Islet of Langerhans (tissue), 1 donor: ENCODE results near the gene CPA5.
"Not testable (repeated sequence)": the region's sequence is repeated elsewhere in the genome, so short reads cannot be mapped to it uniquely, and the experiment has no call there.

Source experiments
- FAIRE-seq: peaks from one replicate; lab custom pipeline; 2011; peaks lifted over from hg19 to GRCh38; lab: Jason Lieb, UNC

Gene CPA5

GRCh38 chr7:130344271-130344866, at the start of gene CPA5:
TSS of gene CPA5 (plus strand) at chr7:130344816. CDS start at chr7:130346486, 1,670 bp downstream.
- no peak for FAIRE-seq

DNA sequence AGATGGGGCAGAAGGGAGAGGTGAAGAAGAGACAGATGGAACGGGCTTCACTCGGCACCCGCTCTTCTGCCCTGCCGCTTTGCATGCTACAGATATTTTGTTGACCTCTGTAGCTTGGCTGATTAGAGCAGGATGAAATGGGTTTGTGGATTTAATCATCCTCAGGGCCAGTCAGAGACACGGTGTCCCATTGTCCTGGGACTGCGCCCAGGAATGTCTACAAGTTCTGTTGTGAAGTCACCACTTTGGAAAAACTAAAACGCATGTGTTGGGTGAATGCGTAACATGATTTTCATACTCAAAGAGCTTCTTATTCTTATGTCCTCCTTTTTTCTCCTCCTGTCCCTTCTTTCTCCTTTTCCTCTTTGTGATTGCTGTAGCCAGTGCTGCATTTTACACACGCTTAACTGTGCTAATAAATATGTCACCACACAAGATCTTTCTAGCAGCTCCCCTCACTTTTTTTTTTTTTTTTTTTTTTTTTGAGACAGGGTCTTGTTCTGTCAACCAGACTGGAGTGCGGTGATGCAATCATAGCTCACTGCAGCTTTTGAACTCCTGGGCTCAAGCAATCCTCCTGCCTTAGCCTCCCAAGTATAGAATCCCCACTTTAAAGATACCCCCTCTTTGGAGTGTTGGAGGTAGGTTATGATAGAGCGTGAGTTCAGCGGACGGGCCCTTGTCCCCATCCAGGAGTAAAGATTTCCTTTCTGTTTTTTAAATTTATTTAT, 48.2 kb upstream of the CPA5 start:
- FAIRE-seq, result no peak

DNA sequence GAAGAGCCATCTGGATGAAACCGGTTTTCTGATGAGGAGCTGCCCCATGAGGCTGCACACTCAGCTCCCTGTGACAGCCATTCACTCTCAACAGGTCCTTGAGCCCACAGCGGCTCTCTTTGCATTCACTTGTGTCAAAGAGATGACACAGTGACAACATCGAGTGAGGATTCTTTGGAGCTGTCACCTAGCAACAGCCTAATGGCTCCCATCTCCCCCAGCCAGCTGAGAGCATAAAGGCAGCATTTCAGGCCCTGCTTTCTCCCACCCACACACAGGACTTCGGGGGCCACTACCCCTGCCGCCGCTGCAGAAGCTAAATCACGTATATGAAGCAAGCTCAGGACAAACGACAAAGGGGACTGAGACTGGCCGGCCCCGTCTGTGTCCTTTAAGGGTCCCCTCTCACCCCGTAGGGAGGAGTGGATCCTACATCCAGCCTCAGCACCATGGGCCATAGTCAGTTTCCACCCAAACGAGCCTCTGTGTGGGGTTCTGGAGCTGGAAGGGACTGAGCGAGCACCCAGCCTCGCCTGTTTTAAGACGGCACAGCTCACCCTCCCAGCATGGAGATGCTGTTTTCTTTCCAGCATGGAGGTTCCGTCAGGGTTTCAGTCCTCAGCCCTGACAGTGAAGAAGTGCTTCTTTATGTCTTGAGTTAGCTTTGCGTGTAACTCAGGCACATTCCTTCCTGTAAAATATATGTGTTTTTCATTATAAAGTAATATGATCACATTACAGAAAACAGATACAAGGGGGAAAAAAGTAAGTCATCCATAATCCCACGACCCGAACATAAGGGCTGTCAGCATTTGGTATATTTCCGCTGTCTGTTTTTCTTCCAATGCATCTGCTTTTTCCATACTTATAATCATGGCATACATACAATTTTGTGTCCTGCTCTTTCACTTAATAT, 46.7 kb upstream of the CPA5 start:
- no peak for FAIRE-seq

DNA sequence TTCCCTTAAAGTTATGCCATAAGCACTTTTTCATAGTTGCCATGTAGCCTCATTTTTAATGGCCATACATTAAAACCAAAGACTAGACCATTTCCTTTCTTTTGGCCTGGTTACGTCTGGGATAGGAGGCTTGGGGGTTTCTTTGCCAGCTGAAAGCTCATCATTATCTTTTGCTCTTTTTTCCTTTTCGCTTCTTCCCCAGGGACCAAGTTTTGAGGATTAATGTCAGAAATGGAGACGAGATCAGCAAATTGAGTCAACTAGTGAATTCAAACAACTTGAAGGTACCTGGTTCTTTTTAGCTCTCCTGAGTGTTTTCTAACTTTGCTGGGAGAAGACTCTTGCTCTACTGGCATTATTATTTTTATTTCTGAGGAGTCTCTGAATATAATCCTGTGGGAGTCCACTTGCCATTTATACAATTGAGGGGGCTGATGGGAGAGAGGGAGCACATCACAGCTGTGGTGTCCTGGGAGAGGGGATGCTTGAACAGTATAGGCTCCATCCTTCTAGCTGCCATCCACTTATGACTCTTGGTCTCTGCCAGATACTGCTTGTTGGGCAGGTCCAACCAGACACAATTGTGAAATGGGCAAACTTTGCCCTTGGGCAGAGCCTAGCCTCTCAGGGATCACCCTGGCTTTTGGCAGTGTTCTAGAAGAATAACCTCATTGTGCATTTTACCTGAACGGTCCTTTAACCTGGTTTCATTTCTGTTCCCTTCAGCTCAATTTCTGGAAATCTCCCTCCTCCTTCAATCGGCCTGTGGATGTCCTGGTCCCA, 45.9 kb upstream of the CPA5 start:
- FAIRE-seq, result no peak

GRCh38 chr7:130299866-130300265, 44.8 kb upstream of the CPA5 start:
- no peak for FAIRE-seq

DNA sequence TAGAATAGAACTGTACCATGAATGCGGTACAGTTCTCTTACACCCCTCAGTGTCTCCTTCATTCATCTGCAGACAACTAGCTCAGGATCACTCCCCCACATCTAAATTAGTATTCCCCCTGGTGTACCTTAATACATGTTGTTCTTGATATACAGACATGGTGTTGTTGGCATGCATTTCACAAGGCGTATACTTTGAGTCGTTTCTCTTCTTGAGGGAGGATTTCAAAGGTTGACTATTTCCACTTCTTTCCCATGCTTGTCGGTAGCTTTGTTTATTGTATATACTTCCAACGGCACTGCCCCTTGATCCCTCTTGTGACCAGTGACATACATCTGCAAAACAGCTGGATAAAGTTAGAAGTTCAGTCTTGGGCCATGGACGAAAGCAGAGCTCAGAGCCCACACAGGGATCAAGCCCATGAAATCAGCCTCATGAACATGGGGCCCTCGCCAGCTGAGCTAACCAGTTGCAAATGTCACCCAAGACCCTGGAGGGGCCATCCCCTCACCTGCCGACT, 43.1 kb upstream of the CPA5 start:
- FAIRE-seq, result no peak

- no peak for FAIRE-seq
Measured at GRCh38 chr7:130302649-130303048, 42.0 kb upstream of the CPA5 start.

DNA sequence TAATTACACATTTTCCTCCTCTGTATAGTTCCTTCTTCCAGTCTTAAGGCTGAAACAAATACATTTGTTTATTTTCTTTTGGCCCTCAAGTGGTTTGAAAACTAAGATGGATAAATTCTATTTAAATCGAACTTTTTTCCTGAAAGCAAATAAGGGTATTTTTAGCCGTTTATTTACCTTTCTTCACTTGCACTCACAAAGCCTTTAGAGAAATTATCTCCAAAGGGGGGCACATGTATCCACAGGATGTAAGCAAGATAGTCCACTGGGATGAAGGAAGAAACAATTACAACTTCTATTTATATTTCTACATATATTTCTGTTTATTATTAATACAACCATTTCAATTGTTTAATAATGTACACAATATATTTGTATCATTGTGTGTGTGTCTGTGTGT, 41.5 kb upstream of the CPA5 start:
- FAIRE-seq, result no peak

DNA sequence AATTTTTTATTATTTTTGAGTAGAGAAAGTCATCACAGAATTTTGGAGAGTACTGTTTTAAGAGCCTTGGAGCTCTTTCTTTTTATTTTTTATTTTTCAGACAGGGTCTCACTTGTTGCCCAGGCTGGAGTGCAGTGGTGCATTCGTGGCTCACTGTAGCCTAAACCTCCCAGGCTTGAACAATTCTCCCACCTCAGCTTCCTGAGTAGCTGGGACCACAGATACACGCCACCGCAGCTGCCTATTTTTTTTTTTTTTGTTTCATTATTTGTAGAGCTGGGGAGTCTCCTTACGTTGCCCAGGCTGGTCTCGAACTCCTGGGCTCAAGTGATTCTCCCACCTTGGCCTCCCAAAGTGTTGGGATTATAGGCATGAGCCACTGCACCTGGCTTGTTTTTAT, 41.1 kb upstream of the CPA5 start:
- no peak for FAIRE-seq

DNA sequence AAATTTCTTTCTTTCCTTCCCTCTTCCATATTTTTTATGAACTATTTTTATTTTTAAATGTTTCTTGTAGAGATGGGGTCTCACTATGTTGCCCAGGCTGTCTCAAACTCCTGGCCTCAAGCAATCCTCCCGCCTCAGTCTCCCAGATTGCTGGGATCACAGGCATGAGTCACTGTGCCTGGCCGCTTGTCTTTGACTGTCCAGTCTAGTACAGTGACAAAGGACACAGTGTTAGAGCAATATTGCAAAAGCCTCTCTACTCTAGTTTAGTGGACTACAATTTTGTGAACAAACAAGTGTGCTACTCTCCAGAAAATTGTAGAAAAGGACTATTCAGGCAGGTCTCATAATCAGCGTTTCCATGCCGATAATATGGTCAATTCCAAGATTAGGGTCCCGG, 40.6 kb upstream of the CPA5 start:
- no peak for FAIRE-seq

GRCh38 chr7:130304878-130305277, 39.7 kb upstream of the CPA5 start:
- no peak for FAIRE-seq

DNA sequence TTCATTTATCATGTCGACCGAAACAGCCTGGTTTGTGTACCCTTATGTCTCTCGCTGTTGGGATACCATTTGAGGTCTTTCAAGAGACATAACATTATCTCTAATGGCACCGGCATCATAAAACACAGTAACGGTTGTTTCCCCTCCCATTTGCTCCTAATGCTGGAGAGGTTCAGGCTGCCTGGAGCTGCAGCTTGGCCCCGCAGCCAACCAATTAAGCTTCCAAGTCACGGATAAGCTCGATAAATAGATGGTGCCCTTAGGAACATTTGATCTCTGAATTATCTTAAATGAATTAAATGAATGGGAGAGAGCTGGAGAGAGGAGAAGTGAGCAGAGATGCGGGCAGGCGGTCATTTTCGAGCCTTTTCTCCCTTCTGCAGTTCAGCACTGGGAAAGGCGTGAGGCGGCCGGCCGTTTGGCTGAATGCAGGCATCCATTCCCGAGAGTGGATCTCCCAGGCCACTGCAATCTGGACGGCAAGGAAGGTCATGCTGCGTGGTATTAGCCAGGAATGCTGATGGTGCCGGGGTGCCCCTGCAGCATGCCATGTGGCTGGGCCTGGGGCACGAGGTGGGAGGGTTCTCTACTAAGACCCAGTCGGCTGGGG, 39.1 kb upstream of the CPA5 start:
- no peak for FAIRE-seq

GRCh38 chr7:130309986-130310385, 34.6 kb upstream of the CPA5 start:
- FAIRE-seq, result no peak

DNA sequence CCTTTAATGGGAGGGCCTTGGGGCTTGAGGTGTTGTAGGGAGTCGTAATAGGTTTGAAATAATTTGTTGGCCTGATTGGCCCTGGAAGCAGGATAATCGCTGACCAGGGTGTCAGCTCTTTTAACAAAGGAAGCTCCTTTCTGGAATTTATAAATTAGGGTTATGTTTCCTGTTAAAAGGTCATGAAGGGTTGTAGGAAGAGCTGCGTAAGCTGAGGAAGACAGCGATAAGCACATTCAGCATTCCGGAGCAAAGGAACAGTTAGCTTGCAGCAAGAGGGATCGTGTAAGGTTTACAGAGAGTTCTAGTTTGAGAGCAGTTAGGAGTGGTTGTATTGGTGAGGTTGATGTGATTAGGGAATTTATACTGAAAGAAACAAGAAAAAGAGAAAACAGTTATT, 30.3 kb upstream of the CPA5 start:
- no peak for FAIRE-seq

GRCh38 chr7:130319541-130319940, 25.1 kb upstream of the CPA5 start:
- FAIRE-seq, result no peak

- FAIRE-seq, result not testable (repeated sequence)
Measured at GRCh38 chr7:130321542-130322229, 22.9 kb upstream of the CPA5 start.

- no peak for FAIRE-seq
Measured at GRCh38 chr7:130322615-130323014, 22.0 kb upstream of the CPA5 start.

DNA sequence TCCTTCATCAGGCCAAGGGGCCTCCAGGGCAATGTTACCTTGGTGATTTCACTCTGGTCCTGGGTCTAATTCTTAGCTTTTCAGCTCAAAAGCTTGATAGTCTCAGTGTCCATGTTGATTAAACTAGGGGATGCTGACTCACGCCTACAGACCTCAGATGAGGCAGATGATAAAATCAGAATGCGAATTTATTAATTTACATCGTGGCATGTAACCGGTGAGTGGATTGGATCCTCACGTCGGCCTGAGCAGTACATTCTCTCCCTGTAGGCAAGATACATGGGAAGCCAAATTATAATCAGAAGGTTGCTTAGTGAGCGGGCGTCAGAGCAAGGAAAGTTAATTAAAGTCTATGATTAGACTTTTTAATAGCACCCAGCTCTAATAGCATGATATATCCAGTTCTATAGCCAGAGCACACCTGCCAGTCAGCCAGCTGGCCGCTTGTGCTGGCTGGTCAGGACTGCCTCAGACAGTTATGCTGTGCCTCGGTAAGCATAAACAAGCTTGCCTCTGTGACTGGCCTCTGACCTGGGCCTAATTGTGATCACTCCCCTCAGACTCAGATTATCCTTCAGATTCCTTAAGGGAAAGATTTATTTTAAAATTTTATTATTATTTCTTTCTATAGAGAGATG, 20.2 kb upstream of the CPA5 start:
- no peak for FAIRE-seq

- peak; percentile 17 for FAIRE-seq
Measured at GRCh38 chr7:130329681-130330080, 14.9 kb upstream of the CPA5 start.

DNA sequence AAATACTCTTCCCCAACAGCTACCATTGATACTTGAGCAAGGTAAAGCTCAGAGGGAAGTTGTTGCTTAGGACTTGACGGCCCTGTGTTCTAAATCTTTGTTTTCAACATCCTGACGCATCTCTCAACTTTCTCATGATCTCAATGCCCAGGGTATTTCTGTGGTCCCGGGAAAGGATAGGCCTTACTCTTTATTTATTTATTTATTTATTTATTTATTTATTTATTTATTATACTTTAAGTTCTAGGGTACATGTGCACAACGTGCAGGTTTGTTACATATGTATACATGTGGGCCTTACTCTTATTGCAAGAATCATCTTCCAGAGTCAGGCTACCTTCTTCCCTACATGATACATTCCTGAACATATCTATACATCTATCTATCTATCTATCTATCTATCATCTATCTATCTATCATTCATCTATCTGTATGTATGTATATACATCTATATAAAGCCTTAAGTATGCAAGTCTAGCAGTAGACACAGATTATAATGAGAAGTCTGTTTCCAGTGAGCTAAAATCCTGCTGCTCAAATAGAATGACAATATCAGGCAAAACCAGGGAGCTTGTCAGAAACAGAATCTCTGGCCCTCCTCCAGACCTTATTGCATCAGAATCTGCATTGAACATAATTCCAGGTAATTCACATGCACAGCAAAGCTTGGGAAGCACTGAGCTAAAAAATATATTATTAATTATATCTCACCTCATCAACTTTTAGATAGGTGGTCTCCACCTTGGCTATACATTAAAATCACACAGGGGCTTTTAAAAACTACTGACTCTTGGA, 12.2 kb upstream of the CPA5 start:
- FAIRE-seq, result no peak
